ENCODE measurements around the gene COL18A1. TPM values are rescaled to one million over a fixed set of nuclear protein-coding genes. Genes with fewer than 3 reads are reported as not detected.
A peak's percentile ranks its signal among the peaks of the same experiment; 100 is the strongest.
"Not testable (repeated sequence)": the region's sequence is repeated elsewhere in the genome, so short reads cannot be mapped to it uniquely, and the experiment has no call there.

The COL18A1 gene
- total and polyA plus RNA-seq, 7 experiments from 2014 or later = 7.0 to 89.8 (median 15.4) TPM

DNA sequence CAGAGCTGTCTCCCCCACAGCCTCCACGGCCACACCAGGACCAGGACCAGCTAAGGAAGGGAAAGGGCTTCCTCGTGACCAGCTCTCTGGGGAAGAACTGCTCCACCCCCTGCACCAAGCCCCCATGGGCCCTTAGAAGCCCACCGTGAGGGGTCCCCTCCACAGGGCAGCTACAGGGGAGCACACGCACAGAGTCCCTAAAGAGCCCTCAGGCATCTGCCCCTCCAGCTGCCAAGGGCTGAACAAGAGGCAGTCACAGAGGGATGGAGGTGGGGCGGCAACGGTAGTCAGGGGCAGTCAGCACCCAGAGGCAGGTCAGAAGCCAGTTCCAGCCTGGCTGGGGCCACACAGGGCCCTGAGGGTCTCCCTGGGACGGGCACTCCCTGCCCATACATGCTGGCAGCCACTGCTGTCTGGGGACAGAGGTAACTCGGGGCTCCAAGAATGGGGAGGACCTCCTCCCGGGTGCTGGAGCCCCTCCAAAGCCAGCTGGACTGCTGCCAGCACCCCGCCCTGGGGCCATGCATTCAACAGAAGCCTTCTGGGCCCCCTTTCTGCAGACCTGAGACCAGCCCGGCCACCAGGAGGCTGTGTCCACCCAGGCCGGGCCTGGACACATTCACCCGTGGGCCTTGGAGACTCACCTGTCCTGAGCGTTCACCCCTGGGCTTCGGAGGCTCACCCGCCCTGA is 118.6 kb downstream of the COL18A1 start:
- H3K27me3 ChIP-seq (ENCODE audit: control insufficient read depth in 2 of 2, insufficient read depth in 2 of 2, low read length in 2 of 2) = no peaks in the 10 kb centered on the region
- no peaks in the 10 kb centered on the region for H3K4me1 ChIP-seq (ENCODE audit: control insufficient read depth in 2 of 2, insufficient read depth in 2 of 2, low read length in 2 of 2)
- H3K36me3 ChIP-seq (ENCODE audit: control insufficient read depth in 2 of 3, insufficient read depth in 3 of 3, low read length in 3 of 3) = peaks cover 0 to 57% (median 0%) of the 10 kb centered on the region in 3 experiments
- H3K4me3 ChIP-seq (ENCODE audit: low read length) = no peak overlapping the region
- no peak overlapping the region for H3K27ac ChIP-seq (ENCODE audit: low read depth, low read length)
- peaks cover 0 to 9% (median 4%) of the 10 kb centered on the region in 3 experiments for H3K9me3 ChIP-seq (ENCODE audit: control insufficient read depth in 2 of 3, low read length in 3 of 3)
- Mint-ChIP-seq H3K9me3 (peaks cover 3 to 40% (median 27%) of the 10 kb centered on the region in 11 donors), H3K27ac (no peak overlapping the region), H3K36me3 (peaks cover 40 to 58% (median 50%) of the 10 kb centered on the region in 5 donors), H3K4me1 (peaks cover 0 to 5% (median 0%) of the 10 kb centered on the region in 7 donors), H3K4me3 (no peak overlapping the region), H3K27me3 (no peaks in the 10 kb centered on the region)
- CTCF ChIA-PET = no interaction called here
- intact Hi-C loops (cut with micrococcal nuclease) = no loop called here
- POLR2A ChIA-PET = no interaction called here
- no peak for ATAC-seq
- peak in 1 of 9 donors; percentile 6 for DNase-seq

DNA sequence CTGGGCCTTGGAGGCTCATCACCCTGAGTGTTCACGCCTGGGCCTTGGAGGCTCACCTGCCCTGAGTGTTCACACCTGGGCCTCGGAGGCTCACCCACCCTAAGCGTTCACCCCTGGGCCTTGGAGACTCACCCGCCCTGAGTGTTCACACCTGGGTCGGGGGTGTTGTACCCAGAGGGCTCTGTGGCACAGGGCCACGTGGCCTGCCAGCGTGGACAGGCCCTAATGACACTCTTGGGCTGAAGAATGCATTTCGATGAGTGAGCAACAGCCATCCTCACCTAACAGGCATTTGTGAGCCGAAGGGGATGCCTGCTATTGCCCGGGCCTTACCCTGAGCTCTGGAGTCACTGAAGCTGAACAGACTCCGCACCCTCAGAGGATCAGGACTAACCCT is 119.8 kb downstream of the COL18A1 start:
- Mint-ChIP-seq H3K27me3 (no peaks in the 10 kb centered on the region), H3K27ac (no peak overlapping the region), H3K4me1 (peaks cover 0 to 5% (median 0%) of the 10 kb centered on the region in 7 donors), H3K9me3 (peaks cover 0 to 28% (median 15%) of the 10 kb centered on the region in 11 donors), H3K36me3 (peaks cover 31 to 46% (median 38%) of the 10 kb centered on the region in 5 donors), H3K4me3 (no peak overlapping the region)
- H3K4me1 ChIP-seq (ENCODE audit: control insufficient read depth in 2 of 2, insufficient read depth in 2 of 2, low read length in 2 of 2) = no peaks in the 10 kb centered on the region
- peaks cover 0 to 1% (median under 1%) of the 10 kb centered on the region in 3 experiments for H3K9me3 ChIP-seq (ENCODE audit: control insufficient read depth in 2 of 3, low read length in 3 of 3)
- no peak overlapping the region for H3K27ac ChIP-seq (ENCODE audit: low read depth, low read length)
- ChIA-PET POLR2A (no interaction called here), CTCF (no interaction called here)
- peaks cover 0 to 61% (median 0%) of the 10 kb centered on the region in 3 experiments for H3K36me3 ChIP-seq (ENCODE audit: control insufficient read depth in 2 of 3, insufficient read depth in 3 of 3, low read length in 3 of 3)
- DNase-seq (no peak), ATAC-seq (no peak)
- no peak overlapping the region for H3K4me3 ChIP-seq (ENCODE audit: low read length)
- intact Hi-C loops (cut with micrococcal nuclease) = no loop called here
- H3K27me3 ChIP-seq (ENCODE audit: control insufficient read depth in 2 of 2, insufficient read depth in 2 of 2, low read length in 2 of 2) = no peaks in the 10 kb centered on the region

DNA sequence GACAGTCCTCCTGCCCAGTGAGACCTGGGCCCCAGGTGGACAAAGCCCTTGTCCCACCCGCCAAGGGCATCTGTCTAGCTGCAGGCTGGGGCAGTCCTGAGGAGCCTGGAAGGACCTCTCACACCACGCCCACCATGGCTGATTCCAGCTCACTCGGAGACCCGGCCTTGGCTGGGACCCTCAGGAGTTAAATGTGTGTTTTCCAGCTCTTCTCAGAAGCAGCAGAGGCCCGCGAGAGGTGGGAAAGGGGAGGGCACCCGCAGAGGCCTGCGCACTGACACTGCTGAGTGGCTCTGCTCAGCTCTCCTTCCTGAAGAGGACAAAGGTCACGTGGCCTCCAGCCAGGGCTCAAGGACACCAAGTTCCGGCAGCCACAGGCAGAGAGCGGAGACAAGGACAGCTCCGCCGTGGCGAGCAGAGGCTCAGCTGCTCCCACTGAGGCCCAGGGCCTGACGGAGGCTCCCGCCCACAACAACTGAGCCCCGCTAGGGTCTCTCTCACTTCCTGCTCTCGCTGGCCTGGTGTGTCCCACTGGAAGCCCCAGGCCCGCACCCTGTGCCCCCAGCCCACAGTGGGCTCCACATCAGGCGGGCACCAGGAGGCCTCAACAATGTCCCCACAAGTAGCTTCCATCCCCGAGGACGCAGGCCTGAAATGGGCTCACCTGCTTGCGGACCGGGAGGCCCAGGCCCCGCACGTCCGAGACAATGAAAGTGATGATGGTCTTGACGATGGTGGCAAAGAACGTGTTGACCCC is 120.4 kb downstream of the COL18A1 start:
- POLR2A ChIA-PET = no interaction called here
- peaks cover 0 to 62% (median 0%) of the 10 kb centered on the region in 3 experiments for H3K36me3 ChIP-seq (ENCODE audit: control insufficient read depth in 2 of 3, insufficient read depth in 3 of 3, low read length in 3 of 3)
- peaks cover 25 to 40% (median 33%) of the 10 kb centered on the region in 5 donors for H3K36me3 Mint-ChIP-seq
- intact Hi-C loops (cut with micrococcal nuclease) = no loop called here
- H3K4me1 ChIP-seq (ENCODE audit: control insufficient read depth in 2 of 2, insufficient read depth in 2 of 2, low read length in 2 of 2) = no peaks in the 10 kb centered on the region
- H3K9me3 ChIP-seq (ENCODE audit: control insufficient read depth in 2 of 3, low read length in 3 of 3) = no peaks in the 10 kb centered on the region
- DNase-seq (peak in 1 of 9 donors; percentile 6), ATAC-seq (no peak)
- H3K27me3 Mint-ChIP-seq = no peaks in the 10 kb centered on the region
- H3K4me1 Mint-ChIP-seq = peaks cover 0 to 5% (median 0%) of the 10 kb centered on the region in 7 donors
- H3K27me3 ChIP-seq (ENCODE audit: control insufficient read depth in 2 of 2, insufficient read depth in 2 of 2, low read length in 2 of 2) = no peaks in the 10 kb centered on the region
- CTCF ChIA-PET = no interaction called here
- no peak overlapping the region for H3K4me3 ChIP-seq (ENCODE audit: low read length)
- no peak overlapping the region for H3K27ac Mint-ChIP-seq
- no peak overlapping the region for H3K27ac ChIP-seq (ENCODE audit: low read depth, low read length)
- peaks cover 0 to 22% (median 10%) of the 10 kb centered on the region in 11 donors for H3K9me3 Mint-ChIP-seq
- no peak overlapping the region for H3K4me3 Mint-ChIP-seq

DNA sequence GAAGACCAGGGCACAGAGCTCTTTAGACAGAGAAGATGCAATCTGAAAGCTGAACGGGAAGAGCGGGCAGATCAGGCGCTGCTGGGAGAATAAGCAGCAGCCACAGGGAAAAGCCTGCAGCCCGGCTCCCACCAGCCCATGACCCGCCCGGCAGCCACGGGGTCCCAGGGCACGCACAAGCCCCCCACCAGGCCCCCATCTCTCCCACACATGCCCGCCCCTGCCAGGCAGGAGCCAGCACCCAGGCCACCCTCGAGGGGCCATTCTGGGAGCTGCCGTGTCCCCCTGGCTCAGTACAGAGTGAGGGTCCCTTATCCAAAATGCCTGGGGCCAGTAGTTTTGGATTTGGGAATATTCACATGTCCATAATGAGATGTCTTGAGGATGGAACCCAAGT is 120.9 kb downstream of the COL18A1 start:
- Mint-ChIP-seq H3K4me3 (no peak overlapping the region), H3K27ac (no peak overlapping the region), H3K4me1 (peaks cover 0 to 5% (median 0%) of the 10 kb centered on the region in 7 donors), H3K36me3 (peaks cover 20 to 34% (median 28%) of the 10 kb centered on the region in 5 donors), H3K27me3 (no peaks in the 10 kb centered on the region), H3K9me3 (peaks cover 0 to 18% (median 9%) of the 10 kb centered on the region in 11 donors)
- intact Hi-C loops (cut with micrococcal nuclease) = no loop called here
- ChIA-PET POLR2A (no interaction called here), CTCF (no interaction called here)
- Histone ChIP-seq H3K4me1 (ENCODE audit: control insufficient read depth in 2 of 2, insufficient read depth in 2 of 2, low read length in 2 of 2) (no peaks in the 10 kb centered on the region), H3K36me3 (ENCODE audit: control insufficient read depth in 2 of 3, insufficient read depth in 3 of 3, low read length in 3 of 3) (peaks cover 0 to 61% (median 0%) of the 10 kb centered on the region in 3 experiments), H3K27ac (ENCODE audit: low read depth, low read length) (no peak overlapping the region), H3K27me3 (ENCODE audit: control insufficient read depth in 2 of 2, insufficient read depth in 2 of 2, low read length in 2 of 2) (no peaks in the 10 kb centered on the region), H3K4me3 (ENCODE audit: low read length) (no peak overlapping the region), H3K9me3 (ENCODE audit: control insufficient read depth in 2 of 3, low read length in 3 of 3) (no peaks in the 10 kb centered on the region)
- ATAC-seq = no peak
- DNase-seq = peak in 1 of 9 donors; percentile 2

DNA sequence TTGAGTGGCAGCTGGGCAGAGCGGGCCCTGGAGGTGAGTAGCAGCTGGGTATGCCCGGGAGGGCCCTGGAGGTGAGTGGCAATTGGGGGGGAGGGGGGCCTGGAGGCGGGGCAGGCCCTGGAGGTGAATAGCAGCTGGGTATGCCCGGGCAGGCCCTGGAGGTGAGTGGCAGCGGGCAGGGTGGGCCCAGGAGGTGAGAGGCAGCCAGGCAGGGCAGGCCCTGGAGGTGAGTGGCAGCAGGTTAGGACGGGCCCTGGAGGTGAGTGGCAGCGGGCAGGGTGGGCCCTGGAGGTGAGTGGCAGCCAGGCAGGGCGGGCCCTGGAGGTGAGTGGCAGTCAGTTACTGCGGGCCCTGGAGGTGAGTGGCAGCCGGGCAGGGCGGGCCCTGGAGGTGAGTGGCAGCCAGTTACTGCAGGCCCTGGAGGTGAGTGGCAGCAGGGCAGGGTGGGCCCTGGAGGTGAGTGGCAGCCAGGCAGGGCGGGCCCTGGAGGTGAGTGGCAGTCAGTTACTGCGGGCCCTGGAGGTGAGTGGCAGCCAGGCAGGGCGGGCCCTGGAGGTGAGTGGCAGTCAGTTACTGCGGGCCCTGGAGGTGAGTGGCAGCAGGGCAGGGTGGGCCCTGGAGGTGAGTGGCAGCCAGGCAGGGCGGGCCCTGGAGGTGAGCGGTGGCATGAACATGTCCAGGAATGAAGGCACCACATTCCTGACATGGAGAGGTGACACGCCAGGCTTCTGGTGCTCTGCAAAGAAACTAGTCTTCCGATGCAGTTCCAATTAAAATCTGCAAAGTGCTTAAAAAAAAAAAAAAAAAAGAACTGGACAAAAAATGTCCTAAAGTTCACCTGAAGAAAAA is 122.4 kb downstream of the COL18A1 start:
- H3K4me1 Mint-ChIP-seq; H3K4me3 Mint-ChIP-seq; POLR2A ChIA-PET; H3K27me3 ChIP-seq (ENCODE audit: control insufficient read depth in 2 of 2, insufficient read depth in 2 of 2, low read length in 2 of 2); H3K4me1 ChIP-seq (ENCODE audit: control insufficient read depth in 2 of 2, insufficient read depth in 2 of 2, low read length in 2 of 2); H3K9me3 ChIP-seq (ENCODE audit: control insufficient read depth in 2 of 3, low read length in 3 of 3); H3K27me3 Mint-ChIP-seq; H3K27ac Mint-ChIP-seq; DNase-seq; H3K27ac ChIP-seq (ENCODE audit: low read depth, low read length); H3K4me3 ChIP-seq (ENCODE audit: low read length); H3K9me3 Mint-ChIP-seq; intact Hi-C loops (cut with micrococcal nuclease); ATAC-seq; CTCF ChIA-PET: not testable (repeated sequence)
- peaks cover 7 to 22% (median 13%) of the 10 kb centered on the region in 5 donors for H3K36me3 Mint-ChIP-seq
- H3K36me3 ChIP-seq (ENCODE audit: control insufficient read depth in 2 of 3, insufficient read depth in 3 of 3, low read length in 3 of 3) = peaks cover 0 to 63% (median 0%) of the 10 kb centered on the region in 3 experiments

DNA sequence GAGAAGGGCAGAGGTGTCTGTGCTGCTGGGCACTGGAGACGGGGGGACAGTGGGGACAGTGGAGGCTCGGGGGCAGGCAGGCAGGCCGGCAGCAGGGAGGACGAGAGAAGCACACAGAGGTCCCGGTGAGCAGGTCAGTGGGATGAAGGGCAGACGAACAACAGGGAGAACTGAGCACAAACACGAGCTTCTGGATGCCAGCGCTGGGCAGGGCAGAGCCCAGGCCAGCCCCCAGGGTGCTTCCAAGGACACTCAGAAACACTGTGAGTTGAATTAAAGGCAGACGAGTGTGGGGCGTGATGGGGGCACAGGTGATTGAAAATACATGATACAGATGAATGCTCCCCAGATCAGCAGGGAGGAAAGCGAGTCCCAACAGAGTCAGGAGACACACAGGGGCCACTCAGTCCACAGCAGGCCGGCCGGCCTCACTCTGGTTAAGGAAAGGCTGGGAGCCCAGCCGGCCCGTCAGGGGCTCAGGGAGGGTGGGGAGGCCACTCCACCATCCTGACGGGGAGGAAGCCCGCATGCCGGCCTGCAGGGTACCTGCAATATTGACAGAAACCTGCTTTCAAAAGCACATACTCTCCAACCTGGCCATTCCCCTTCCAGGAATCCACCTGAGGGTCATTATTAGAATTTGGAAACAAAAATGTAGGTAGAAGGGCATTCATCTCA is 123.2 kb downstream of the COL18A1 start:
- ATAC-seq = no peak
- DNase-seq = peak in 1 of 9 donors; percentile 4
- Histone ChIP-seq H3K4me1 (ENCODE audit: control insufficient read depth in 2 of 2, insufficient read depth in 2 of 2, low read length in 2 of 2) (peaks cover 6 to 8% of the 10 kb centered on the region in 2 donors), H3K36me3 (ENCODE audit: control insufficient read depth in 2 of 3, insufficient read depth in 3 of 3, low read length in 3 of 3) (peaks cover 0 to 58% (median 0%) of the 10 kb centered on the region in 3 experiments), H3K4me3 (ENCODE audit: low read length) (no peak overlapping the region), H3K27me3 (ENCODE audit: control insufficient read depth in 2 of 2, insufficient read depth in 2 of 2, low read length in 2 of 2) (no peaks in the 10 kb centered on the region), H3K27ac (ENCODE audit: low read depth, low read length) (no peak overlapping the region), H3K9me3 (ENCODE audit: control insufficient read depth in 2 of 3, low read length in 3 of 3) (no peaks in the 10 kb centered on the region)
- ChIA-PET CTCF (no interaction called here), POLR2A (no interaction called here)
- intact Hi-C loops (cut with micrococcal nuclease) = no loop called here
- Mint-ChIP-seq H3K27me3 (no peaks in the 10 kb centered on the region), H3K4me1 (peaks cover 7 to 13% (median 9%) of the 10 kb centered on the region in 7 donors), H3K4me3 (no peak overlapping the region), H3K36me3 (peaks cover 3 to 14% (median 5%) of the 10 kb centered on the region in 5 donors), H3K27ac (no peak overlapping the region), H3K9me3 (no peaks in the 10 kb centered on the region)
